GM13977 (cell line): ENCODE data around the gene HBG1.

Source experiments
- DNase-seq: peaks from one replicate; pipeline ENCODE4 v3.0.0; 2012; ENCODE audit warnings: low spot score
- CTCF ChIP-seq: IDR thresholded peaks from 2 replicates; pipeline ENCODE4 v1.5.1; 2012; ENCODE audit warnings: mild to moderate bottlenecking, control low read depth; ENCODE audit not compliant: insufficient read depth; ENCODE audit errors: extremely low read depth, missing control alignments
- in situ Hi-C: fragments of 300-500 bp; cut with MboI; formaldehyde crosslinking; loops from one replicate; pipeline ENCODE4 v1.12.0; 2022; ENCODE audit warnings: low sequenced_read_pairs, low pct_unique_long_range_greater_than_20kb, mixed read lengths, inconsistent platforms; ENCODE audit not compliant: unreplicated experiment

The HBG1 gene

GRCh38 chr11:5240458-5240857 is 9.2 kb downstream of the HBG1 start:
- in situ Hi-C loops = no loop called here
- DNase-seq = no peak
- no peak for TF ChIP-seq CTCF

GRCh38 chr11:5240056-5240455 is 9.6 kb downstream of the HBG1 start:
- TF ChIP-seq CTCF = no peak
- in situ Hi-C loops = no loop called here
- DNase-seq = no peak

GRCh38 chr11:5239046-5239445 is 10.6 kb downstream of the HBG1 start:
- in situ Hi-C loops = no loop called here
- no peak for TF ChIP-seq CTCF
- DNase-seq = no peak

- no peak for TF ChIP-seq CTCF
- in situ Hi-C loops = no loop called here
Observed at GRCh38 chr11:5238486-5238885, 11.2 kb downstream of the HBG1 start.

GRCh38 chr11:5237420-5237819 is 12.2 kb downstream of the HBG1 start:
- no peak for DNase-seq
- no peak for TF ChIP-seq CTCF
- in situ Hi-C loops = no loop called here

More at GRCh38 chr11:5238486-5238885, 11.2 kb downstream of the HBG1 start:
- DNase-seq = no peak

GRCh38 chr11:5235364-5236095 is 14.1 kb downstream of the HBG1 start:
- no peak for TF ChIP-seq CTCF
- DNase-seq = no peak
- in situ Hi-C loops = no loop called here
